HG03064 (cell line): Measurements from ENCODE around the gene RRP1.

ENCODE experiments used
- ATAC-seq: cut with Tn5 transposase; IDR thresholded peaks from one replicate; pipeline ENCODE4 v1.9.1; 2021; ENCODE audit warnings: low read depth; ENCODE audit not compliant: unreplicated experiment

Gene RRP1, protein sequence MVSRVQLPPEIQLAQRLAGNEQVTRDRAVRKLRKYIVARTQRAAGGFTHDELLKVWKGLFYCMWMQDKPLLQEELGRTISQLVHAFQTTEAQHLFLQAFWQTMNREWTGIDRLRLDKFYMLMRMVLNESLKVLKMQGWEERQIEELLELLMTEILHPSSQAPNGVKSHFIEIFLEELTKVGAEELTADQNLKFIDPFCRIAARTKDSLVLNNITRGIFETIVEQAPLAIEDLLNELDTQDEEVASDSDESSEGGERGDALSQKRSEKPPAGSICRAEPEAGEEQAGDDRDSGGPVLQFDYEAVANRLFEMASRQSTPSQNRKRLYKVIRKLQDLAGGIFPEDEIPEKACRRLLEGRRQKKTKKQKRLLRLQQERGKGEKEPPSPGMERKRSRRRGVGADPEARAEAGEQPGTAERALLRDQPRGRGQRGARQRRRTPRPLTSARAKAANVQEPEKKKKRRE

DNA sequence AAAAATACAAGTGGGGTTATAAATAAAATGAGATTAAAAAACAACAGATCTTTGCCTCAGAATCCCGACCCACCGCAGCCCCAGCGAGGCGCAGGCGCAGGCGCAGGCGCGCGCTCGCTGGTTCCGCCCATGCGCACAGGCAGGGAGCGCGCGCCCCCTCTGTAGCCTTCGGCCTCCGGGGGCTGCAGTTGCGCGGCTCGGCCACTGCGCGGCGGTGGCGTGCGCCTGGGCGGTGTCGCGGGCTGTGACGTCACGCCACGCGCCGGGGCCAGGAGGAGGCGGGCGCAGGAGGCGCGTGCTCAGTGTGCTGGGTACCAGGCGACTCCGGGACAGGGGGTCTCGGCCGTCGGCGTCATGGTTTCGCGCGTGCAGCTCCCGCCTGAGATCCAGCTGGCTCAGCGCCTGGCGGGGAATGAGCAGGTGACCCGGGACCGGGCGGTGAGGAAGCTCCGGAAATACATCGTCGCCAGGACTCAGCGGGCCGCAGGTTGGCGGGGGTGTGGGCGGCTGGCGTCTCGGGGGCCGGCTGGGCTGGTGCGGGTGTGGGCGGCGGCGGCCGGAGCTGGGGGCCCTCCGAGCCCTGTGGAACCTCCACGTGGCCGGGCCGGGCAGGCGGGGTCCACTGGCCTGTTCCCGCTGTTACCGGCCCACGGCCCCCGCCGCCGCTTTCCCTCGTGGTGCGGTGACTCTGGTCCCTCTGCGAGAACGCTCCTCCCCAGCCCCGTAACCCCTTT lies at the start of gene RRP1:
Gene RRP1, plus strand, starts transcription at position 302 of the 734 bp plus-strand sequence. Its CDS starts 53 bp downstream, at position 355.
- peak; percentile 74 for ATAC-seq

DNA sequence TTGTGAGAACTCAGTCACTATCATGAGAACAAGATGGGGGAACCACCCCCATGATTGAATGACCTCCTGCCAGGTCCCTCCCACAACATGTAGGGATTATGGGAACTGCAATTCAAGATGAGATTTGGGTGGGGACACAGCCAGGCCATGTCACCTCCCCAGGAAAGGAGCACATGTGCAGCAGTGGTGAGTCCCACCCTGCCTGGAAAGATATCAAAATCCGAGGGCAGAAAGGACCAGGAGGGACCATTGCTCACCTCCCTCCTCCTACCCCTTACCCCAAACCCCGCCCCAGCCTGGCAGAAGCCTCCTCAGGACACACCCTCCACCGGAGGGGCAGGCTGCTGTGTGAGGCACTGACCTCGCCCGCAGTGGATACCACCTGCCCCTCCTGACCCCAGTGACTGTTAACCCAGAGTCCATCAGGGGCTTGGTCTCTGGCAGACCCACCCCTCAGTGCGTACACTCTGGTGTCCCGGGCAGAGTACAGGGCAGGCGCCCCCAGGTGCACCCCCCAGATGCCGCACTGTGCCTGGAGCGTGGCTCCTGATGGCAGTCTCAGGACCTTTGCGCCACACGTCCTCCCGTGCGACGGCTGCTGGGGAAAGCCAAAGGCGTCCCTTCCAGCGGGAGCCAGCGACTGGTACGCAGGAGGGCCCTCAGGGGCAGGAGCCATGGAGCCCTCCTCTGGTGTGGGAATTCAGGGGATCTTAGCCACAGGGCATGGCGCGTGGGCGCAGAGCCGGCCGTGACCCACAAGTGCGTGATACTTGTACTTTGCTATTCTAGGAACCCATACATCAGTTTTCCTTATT lies 49.5 kb upstream of the RRP1 start:
- ATAC-seq: no peak

DNA sequence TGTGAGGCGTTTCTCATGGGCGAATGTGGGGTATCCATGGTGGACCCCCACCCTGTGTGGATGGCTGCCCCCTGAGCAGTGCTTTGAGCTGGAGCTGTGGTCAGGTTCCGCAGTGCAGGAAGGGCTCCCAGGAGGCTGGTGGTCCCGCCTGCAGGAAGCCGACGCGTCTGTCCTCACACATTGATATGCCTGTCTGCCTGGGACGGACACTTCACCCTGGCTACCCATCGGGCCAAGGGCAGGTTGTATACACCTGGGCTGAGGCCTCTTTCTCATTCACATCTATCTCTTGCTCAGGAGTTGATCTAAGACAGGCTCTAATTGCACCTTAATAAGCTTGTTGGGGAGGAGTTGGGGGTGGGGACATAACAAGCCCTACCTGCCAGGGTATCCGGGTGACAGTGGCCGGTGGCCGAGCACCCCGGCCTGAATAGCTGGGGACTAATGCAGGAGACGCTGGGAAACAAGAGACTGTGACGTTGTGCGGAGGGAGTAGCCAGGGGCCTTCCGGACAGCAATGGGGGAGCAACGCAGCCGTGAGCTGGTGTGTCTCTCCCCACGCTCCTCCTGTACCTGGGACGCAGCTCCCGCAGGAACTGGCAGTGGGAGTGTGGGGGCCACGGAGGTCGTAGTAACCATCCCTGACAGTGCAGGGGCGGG lies 48.8 kb upstream of the RRP1 start:
- ATAC-seq: no peak

DNA sequence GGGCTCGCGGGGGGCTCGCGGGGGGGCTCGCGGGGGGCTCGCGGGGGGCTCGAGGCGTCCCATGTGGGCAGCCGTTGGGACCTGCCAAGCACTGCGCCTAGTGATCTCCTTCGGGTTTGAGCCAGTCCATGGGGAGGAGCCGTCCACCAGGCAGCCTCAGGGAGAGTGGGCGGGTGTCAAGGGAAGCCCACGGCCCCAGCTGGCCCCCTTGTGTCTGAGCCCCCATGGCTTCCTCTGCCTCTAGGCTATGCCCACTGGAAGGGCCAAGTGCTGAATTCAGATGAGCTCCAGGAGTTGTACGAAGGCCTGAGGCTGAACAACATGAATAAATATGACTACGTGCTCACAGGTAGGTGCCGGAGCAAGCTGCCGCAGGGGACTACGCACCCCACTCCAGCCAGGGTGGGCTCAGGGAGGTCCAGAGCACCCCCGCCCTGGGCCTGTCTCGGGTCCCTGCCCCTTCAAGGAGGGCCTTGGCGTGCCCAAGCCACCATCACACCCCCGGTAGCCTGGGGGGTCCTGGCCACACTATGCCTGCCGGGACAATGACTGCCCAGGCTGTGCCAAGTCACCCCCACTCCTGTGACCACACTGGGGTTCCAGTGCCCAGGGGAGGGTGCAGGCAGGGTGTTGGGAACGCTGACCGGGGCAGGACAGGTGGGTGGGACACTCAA lies 47.8 kb upstream of the RRP1 start:
- no peak for ATAC-seq

DNA sequence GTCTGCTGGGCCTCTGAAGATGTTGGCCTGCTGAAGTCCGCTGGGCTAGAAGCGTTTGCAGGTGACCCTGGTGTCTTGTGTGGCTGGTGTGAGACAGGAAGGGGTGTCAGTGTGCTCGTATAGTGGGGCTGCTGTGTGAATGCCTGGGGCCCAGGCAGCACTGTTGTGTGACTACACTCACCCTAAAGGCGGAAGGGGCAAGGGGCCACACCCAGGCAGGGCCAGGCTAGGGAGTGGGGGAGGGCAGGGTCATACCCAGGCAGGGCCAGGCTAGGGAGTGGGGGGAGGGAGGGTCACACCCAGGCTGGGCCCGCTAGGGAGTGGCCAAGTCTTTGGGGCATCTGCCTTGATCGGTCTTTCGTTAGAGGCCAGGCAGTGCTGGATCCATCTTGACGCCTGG lies 45.4 kb upstream of the RRP1 start:
- no peak for ATAC-seq

DNA sequence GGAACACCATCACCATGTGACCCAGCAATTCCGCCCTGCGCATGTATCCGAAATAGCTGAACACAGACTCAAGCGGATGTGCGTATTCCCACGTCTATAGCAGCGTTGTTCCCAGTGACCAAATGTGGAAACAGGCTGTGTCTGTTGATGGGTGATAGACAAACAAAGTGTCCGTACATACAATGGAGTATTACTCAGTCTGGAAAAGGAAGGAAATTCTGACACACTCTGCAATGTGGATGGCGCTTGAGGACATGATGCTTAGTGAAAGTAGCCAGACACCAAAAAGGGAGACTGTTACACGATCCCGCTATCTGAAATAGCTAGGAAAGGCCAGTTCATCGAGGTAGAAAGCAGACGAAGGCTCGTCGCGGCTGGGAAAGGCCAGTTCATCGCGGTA lies 44.7 kb upstream of the RRP1 start:
- ATAC-seq: no peak

DNA sequence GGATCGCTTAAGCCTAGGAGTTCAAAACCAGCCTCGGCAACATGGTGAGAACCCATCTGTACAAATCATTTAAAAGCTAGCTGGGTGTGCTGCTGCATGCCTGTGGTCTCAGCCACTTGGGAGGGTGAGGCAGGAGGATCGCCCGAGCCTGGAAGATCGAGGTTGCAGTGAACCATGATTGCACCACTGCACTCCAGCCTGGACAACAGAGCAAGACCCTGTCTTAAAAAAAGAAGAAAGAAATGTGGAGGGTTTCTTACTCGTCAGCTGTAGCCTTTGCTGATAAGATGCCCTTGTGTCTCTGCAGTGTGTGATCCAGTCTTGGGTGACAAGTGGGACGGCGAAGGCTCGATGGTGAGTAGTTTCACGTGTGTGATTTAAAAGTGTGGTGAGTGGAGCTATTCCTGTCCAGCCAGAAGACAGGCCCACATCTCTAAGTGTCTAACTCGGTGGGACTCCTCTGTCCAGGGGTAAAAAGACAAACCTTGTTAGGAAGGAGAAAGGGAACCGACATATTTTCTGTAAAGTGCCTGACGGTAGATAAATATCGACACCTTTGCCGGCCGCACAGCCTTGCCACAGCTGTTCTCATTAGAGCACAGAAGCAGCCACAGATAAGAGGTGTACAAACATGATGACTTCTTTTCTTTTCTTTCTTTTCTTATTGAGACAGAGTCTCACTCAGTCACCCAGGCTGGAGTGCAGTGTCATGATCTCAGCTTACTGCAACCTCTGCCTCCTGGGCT lies 43.4 kb upstream of the RRP1 start:
- ATAC-seq: no peak

DNA sequence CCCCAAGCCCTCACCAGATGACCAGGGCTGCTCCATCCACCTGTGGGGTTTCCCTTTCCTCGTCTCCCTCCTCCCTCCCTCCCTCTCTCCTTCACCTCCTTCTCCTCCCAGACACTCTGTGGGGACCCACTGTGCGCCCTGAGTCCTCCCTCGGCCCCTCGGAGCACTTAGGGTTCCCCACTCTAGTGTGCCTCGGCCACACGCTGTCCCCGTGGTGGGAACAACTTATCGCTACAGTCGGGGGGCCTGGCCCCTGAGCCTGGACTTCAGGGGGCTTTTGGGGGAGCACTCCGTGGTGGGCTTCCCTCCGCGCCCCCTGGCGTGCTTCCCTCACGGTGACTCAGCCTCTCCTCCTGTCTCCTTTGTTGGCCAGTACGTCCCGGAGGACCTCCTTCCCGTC lies 40.8 kb upstream of the RRP1 start:
- ATAC-seq: no peak

DNA sequence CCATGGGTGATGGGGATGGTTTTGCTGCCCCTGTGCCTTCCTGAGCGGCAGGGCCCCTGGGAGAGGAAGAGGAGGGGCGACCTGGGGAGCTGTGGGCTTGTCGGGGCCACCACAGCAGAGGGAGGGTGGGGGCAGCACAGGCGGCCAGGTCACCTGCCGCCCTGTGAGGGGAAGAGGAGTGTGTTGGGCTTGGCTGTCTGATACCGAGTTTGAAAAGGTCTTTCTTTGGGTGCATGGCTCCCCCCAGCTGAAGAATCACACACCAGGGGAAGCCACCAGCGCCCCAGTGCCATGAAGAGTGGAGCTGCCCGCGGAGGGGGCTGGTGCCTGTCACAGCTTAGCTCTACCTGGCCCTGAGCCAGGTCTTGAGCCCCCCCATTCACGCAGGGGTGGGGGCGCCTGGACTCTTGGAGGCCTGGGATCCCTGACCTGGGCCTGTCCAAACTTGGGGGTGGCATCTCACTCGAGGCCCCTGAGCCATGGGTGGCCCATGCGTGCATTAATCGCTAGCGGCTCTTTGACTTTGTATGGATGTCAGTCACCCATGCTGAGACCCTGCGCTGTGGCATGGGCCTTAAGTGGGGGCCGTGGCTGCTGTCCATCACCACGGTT lies 39.6 kb upstream of the RRP1 start:
- no peak for ATAC-seq

DNA sequence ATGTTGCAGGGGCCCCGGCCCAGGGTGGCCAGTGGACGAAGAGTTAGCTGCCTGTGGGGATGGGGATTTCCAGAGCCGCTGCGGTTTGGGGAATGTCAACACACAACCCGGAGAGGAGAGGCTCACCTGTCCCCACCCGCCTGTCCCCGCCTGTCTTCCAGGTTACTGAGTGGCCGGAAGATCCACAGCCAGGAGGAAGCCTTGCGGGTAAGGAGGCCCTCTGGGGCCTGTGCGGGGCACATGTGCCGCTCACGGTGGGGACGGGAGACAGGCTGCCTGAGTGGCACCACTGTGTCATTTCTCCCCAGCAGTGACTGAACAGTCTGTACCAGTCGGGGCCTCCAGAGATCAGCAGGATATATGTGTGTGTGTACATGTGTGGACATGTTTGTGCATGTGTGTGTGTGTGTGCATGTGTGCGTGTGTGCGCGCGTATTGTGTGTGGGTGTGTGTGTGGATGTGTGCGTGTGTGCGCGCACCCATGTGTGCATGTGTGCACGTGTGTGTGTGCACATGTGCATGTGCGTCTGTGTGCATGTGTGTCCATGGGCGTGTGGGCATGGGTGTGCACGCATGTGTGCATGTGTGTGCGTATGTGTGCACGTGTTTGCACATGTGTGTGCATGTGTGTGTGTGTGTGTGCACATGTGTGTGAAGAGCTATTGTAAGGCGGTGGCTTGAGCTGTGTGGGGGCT lies 38.9 kb upstream of the RRP1 start:
- no peak for ATAC-seq

DNA sequence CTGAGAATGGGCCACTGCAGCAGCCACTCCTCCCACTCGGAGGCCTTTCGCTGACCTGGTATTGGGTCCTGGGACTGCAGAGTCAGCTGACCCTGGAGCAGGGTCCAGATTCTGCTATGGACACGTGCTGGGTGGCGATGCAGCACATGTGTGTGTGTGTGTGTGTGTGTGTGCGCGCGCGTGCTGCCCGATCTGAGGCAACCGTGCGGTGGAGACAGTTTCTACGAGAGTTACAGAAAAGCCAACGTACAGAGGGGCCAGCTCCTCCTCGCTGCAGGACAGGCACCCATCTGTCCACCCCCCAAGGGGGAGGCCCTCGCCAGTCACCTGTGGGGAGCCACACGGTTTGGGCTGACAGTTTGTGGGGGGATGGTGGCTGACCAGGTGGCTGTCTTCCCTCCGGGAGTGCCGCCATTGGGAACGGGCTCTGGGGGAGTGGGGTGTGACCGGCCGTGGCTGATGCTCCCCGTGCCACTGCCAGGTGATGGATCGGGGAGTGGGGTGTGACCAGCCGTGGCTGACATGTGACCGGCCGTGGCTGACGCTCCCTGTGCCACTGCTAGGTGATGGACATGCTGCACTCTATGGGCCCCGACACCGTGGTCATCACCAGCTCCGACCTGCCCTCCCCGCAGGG lies 37.3 kb upstream of the RRP1 start:
- ATAC-seq: no peak

DNA sequence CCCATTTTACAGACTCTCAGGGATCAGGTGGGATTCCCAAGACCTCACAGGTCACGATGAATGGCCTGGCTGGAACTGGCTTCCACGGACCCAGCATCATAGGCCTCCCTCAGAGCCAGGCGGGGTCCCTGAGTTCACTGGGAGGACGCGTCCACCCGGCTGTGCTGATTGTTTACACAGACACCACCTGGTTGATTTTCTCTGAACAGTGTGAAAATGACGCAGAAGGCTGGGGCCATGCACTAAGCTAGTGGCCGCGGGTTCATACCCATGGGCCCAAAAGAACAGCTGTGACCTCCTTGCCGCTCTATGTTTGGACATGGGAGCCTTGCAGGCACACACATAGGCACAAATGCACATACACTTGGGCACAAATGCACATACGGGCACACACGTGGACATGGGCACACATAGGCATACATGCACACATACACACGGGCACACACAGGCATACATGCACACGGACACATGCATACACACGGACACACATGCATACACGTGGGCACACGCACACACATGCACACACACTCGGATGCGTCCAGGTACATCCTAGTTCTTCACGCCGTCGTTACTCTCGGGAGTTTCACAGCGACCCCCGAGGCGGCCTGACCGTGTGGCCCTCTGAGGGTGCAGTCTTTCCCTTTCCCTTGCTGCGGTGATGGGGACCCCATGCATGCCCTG lies 36.5 kb upstream of the RRP1 start:
- no peak for ATAC-seq

DNA sequence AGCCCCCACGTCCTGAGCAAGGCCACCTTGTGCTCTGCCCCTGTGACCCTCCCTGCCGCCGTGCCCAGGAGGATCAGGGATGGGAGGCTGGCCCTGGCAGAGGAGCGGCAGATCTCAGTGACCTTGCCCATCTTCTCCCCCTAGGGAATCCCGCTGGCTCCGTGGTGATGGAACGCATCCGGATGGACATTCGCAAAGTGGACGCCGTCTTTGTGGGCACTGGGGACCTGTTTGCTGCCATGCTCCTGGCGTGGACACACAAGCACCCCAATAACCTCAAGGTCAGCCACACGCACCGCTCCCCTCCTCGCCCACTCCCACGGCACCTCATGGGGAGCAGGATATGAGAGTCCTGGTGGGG lies 36.0 kb upstream of the RRP1 start:
- no peak for ATAC-seq

DNA sequence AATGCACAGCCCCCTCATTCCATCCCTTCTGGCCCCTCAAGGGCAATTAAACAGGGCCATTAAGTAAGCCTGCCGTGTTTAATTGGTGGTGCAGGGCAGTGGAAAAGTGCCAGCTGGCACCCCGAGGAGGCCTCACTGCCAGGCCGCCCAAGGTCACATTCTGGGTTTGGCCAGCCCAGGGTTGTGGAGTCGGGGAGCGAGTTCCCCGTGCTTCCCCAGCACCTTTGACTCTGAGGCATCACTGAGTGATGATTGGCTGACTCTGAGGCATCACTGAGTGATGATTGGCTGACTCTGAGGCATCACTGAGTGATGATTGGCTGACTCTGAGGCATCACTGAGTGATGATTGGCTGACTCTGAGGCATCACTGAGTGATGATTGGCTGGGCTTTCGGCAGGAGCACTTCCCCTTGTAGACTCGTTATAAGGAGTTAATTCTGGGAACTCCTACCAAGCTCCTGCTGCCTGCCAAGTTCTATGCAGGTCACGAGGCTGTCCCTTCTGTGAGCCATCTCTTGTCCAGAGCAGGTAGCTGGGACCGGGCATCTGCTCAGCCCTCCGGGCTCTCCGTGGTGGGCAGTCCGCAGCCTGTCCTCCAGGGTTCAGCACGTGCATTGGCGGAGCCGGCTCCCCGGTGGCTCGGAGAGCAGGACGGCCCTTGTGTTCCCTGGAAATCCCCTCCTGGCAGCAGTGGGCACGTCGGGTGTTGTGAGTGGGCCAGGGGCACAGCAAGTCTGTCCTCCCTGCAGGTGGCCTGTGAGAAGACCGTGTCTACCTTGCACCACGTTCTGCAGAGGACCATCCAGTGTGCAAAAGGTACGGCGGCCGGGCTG lies 34.2 kb upstream of the RRP1 start:
- ATAC-seq: no peak

DNA sequence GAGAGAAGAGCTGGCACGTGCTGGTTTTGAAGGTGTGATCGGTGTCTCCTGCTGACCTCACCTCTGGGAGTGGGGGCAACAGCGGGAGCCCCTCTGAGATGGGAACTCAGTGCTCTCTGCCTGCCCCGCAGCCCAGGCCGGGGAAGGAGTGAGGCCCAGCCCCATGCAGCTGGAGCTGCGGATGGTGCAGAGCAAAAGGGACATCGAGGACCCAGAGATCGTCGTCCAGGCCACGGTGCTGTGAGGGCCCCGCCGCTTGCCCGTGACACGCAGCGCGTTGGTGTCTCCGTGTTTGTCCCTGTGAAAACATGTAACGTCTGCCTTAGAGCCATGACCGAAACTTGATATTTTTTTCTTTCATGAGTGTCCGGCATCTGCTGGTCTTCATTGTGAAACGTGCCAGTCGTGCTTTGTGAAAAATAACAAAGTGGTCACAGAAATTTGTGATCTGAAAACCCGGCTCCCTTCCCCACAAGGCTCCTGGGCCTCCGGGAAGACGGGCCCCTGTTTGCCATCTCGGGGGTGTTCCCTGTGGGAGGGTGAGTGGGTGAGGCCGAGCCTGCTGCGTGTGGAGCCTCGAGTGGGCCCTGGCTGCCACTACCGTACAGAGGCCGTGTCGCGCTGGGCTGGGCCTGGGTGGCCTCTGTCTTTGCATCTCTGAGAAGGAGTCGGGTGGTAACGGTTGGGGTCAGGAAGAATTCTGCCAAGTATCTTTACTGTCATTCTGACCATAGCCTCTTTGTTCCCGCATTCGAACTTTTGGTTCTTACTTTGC lies 33.4 kb upstream of the RRP1 start:
- no peak for ATAC-seq

DNA sequence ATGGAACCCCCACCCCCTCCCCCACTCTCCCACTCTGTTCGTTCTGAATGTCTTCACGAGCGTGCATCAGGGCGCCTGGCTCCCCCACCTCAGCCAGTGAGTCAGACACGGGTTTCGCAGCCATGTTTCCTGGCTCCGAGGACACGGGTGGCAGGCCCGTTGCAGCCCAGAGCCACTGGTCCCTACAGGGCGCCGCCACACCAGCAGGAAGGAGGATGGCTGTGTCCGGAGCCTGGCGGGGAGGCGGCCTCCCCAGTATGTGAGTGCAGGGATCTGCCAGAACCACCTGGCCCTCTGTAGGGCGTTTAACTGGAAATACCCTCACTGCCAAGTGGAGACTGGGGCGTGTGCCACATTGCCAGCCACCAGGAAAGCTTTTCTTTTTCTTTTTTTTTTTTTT lies 31.8 kb upstream of the RRP1 start:
- no peak for ATAC-seq
